Neutrophil (primary cell): ENCODE measurements around the gene CD209.

Experiments
- H3K27ac ChIP-seq: fragments of 200-600 bp; sonication (generic); 2 replicates; pipeline ENCODE4 v1.5.1; 2016; ENCODE audit warnings: mild to moderate bottlenecking, moderate library complexity
- H3K27me3 ChIP-seq: fragments of 200-600 bp; sonication (generic); 2 replicates; pipeline ENCODE4 v1.6.0; 2016; ENCODE audit warnings: mild to moderate bottlenecking
- H3K36me3 ChIP-seq: fragments of 200-600 bp; sonication (generic); 2 replicates; pipeline ENCODE4 v1.5.1; 2017
- H3K4me1 ChIP-seq, 2 experiments: fragments of 200-600 bp in 1 of 2; sonication (generic) in 1 of 2; 1 replicate in 1 of 2; 2 replicates in 1 of 2; pipeline versions ENCODE4 v1.5.1 to v1.6.1; 2013 to 2016; ENCODE audit warnings: low read depth in 1 of 2, low read length in 1 of 2, mild to moderate bottlenecking in 1 of 2, moderate library complexity in 1 of 2; ENCODE audit not compliant: control insufficient read depth in 1 of 2, insufficient read depth in 1 of 2
- H3K4me3 ChIP-seq, 2 experiments: fragments of 200-600 bp in 1 of 2; sonication (generic) in 1 of 2; 1 replicate in 1 of 2; 2 replicates in 1 of 2; pipeline ENCODE4 v1.5.1; 2013 to 2016; ENCODE audit warnings: low read depth in 1 of 2, low read length in 1 of 2, mild to moderate bottlenecking in 1 of 2, moderate library complexity in 1 of 2
- H3K9me3 ChIP-seq: fragments of 200-600 bp; sonication (generic); 2 replicates; pipeline ENCODE4 v1.5.1; 2016
- CTCF ChIP-seq: fragments of 200-600 bp; sonication (generic); IDR thresholded peaks from 2 replicates; pipeline ENCODE4 v1.5.1; 2016; ENCODE audit warnings: antibody characterized with exemption

Gene CD209

GRCh38 chr19:7731218-7731595 is 16.1 kb downstream of the CD209 start:
- Histone ChIP-seq H3K27me3 (peaks cover 45% of the 10 kb centered on the region), H3K36me3 (no peaks in the 10 kb centered on the region), H3K9me3 (no peaks in the 10 kb centered on the region), H3K27ac (no peak overlapping the region), H3K4me1 (peaks cover 25 to 39% of the 10 kb centered on the region in 2 experiments), H3K4me3 (no peak overlapping the region)
- TF ChIP-seq CTCF: no peak

- Histone ChIP-seq H3K9me3 (no peaks in the 10 kb centered on the region), H3K27ac (no peak overlapping the region), H3K4me3 (peak overlapping the region; percentile 35 to 54), H3K27me3 (peaks cover 45% of the 10 kb centered on the region), H3K36me3 (no peaks in the 10 kb centered on the region), H3K4me1 (peaks cover 25 to 35% of the 10 kb centered on the region in 2 experiments)
- no peak for TF ChIP-seq CTCF
Measured at GRCh38 chr19:7730286-7731217, 16.8 kb downstream of the CD209 start.

- peak overlapping the region; percentile 35 to 54 for H3K4me3 ChIP-seq
Measured at GRCh38 chr19:7729831-7730285, 17.5 kb downstream of the CD209 start.

GRCh38 chr19:7729211-7729610 is 18.1 kb downstream of the CD209 start:
- H3K27me3 ChIP-seq: peaks cover 45% of the 10 kb centered on the region
- peaks cover 21 to 30% of the 10 kb centered on the region in 2 experiments for H3K4me1 ChIP-seq
- H3K27ac ChIP-seq: no peak overlapping the region
- H3K9me3 ChIP-seq: no peaks in the 10 kb centered on the region
- H3K4me3 ChIP-seq: peak overlapping the region in 1 of 2 experiments; percentile 54
- no peak for TF ChIP-seq CTCF
- H3K36me3 ChIP-seq: no peaks in the 10 kb centered on the region

More at GRCh38 chr19:7729831-7730285, 17.5 kb downstream of the CD209 start:
- Histone ChIP-seq H3K4me1 (peaks cover 25 to 35% of the 10 kb centered on the region in 2 experiments), H3K9me3 (no peaks in the 10 kb centered on the region), H3K27ac (no peak overlapping the region), H3K36me3 (no peaks in the 10 kb centered on the region), H3K27me3 (peaks cover 45% of the 10 kb centered on the region)
- no peak for TF ChIP-seq CTCF

GRCh38 chr19:7725791-7726190 is 21.5 kb downstream of the CD209 start:
- H3K4me3 ChIP-seq: no peak overlapping the region
- H3K9me3 ChIP-seq: no peaks in the 10 kb centered on the region
- no peak for TF ChIP-seq CTCF
- H3K27me3 ChIP-seq: peaks cover 31% of the 10 kb centered on the region
- H3K36me3 ChIP-seq: no peaks in the 10 kb centered on the region
- H3K27ac ChIP-seq: no peak overlapping the region
- peaks cover 17 to 20% of the 10 kb centered on the region in 2 experiments for H3K4me1 ChIP-seq
